ENCODE data around the gene PNPLA4. TPM values are rescaled to one million over a fixed set of nuclear protein-coding genes. Genes with fewer than 3 reads are reported as not detected.

Gene PNPLA4
- total RNA-seq, 1 experiment from 2014 or later = 1.3 TPM

DNA sequence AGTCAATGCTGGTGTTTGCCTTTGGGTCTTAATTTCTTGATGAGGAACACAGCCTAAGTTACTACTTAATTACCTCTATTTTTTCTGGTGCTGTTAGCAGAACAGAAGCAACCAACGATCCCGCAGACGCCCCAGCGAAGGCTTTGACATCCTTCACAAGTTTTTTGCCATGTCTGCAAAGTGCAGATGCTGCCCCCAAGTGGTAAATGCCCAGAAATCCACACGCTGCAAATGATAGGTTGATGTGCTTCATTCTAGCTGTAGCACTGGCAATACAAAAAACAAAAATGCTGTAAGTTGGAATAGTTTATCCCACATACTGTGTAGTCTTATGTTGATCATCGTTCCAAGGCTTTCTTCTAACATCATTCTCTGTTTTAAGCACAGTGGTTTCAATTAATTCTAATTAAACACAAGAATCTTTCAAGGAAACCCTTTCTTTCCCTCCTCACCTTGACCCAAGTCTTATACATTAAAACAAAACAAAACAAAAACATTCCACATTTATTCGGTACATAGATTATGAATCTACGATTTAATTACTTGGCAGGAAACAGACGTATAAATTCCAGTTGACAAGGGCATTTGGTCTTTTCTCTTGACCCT is 1.2 kb downstream of the PNPLA4 start:
- DNase-seq (ENCODE audit: low read depth, low spot score) (no peak), ATAC-seq (no peak)
- in situ Hi-C loops (cut with HindIII; ENCODE audit: low pct_unique_long_range_greater_than_20kb, low sequenced_read_pairs) (no loop called here), intact Hi-C loops (cut with micrococcal nuclease; ENCODE audit: unreplicated experiment) (no loop called here)
- Histone ChIP-seq H3K9me3 (ENCODE audit: control insufficient read depth, insufficient read depth, low read depth, low read length) (no peaks in the 10 kb centered on the region), H3K27ac (ENCODE audit: low read length) (no peak overlapping the region), H3K4me1 (ENCODE audit: control insufficient read depth, insufficient read depth, low read length) (no peaks in the 10 kb centered on the region), H3K27me3 (ENCODE audit: control insufficient read depth, insufficient read depth, low read length) (no peaks in the 10 kb centered on the region), H3K4me3 (ENCODE audit: low read depth in 2 of 2, low read length in 2 of 2) (no peak overlapping the region), H3K36me3 (ENCODE audit: control insufficient read depth, insufficient read depth, low read length) (no peaks in the 10 kb centered on the region)
- ChIA-PET CTCF (no interaction called here), POLR2A (no interaction called here)
- TF ChIP-seq SIN3A (IDR thresholded peaks at IDR 0.05; ENCODE audit: borderline replicate concordance, insufficient read depth, low read depth, low read length) = no peak
- TF ChIP-seq, protein P1, sequence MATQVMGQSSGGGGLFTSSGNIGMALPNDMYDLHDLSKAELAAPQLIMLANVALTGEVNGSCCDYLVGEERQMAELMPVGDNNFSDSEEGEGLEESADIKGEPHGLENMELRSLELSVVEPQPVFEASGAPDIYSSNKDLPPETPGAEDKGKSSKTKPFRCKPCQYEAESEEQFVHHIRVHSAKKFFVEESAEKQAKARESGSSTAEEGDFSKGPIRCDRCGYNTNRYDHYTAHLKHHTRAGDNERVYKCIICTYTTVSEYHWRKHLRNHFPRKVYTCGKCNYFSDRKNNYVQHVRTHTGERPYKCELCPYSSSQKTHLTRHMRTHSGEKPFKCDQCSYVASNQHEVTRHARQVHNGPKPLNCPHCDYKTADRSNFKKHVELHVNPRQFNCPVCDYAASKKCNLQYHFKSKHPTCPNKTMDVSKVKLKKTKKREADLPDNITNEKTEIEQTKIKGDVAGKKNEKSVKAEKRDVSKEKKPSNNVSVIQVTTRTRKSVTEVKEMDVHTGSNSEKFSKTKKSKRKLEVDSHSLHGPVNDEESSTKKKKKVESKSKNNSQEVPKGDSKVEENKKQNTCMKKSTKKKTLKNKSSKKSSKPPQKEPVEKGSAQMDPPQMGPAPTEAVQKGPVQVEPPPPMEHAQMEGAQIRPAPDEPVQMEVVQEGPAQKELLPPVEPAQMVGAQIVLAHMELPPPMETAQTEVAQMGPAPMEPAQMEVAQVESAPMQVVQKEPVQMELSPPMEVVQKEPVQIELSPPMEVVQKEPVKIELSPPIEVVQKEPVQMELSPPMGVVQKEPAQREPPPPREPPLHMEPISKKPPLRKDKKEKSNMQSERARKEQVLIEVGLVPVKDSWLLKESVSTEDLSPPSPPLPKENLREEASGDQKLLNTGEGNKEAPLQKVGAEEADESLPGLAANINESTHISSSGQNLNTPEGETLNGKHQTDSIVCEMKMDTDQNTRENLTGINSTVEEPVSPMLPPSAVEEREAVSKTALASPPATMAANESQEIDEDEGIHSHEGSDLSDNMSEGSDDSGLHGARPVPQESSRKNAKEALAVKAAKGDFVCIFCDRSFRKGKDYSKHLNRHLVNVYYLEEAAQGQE (IDR thresholded peaks at IDR 0.05; ENCODE audit: insufficient read depth in 1 of 2, low read depth in 2 of 2, low read length in 1 of 2) = no peak
- no peak for TF ChIP-seq POLR2AphosphoS5 (IDR thresholded peaks at IDR 0.05; ENCODE audit: low read depth, low read length)
- TF ChIP-seq TCF7L2 (IDR thresholded peaks at IDR 0.05; ENCODE audit: low read depth, low read length) = no peak
- TF ChIP-seq, protein P2, sequence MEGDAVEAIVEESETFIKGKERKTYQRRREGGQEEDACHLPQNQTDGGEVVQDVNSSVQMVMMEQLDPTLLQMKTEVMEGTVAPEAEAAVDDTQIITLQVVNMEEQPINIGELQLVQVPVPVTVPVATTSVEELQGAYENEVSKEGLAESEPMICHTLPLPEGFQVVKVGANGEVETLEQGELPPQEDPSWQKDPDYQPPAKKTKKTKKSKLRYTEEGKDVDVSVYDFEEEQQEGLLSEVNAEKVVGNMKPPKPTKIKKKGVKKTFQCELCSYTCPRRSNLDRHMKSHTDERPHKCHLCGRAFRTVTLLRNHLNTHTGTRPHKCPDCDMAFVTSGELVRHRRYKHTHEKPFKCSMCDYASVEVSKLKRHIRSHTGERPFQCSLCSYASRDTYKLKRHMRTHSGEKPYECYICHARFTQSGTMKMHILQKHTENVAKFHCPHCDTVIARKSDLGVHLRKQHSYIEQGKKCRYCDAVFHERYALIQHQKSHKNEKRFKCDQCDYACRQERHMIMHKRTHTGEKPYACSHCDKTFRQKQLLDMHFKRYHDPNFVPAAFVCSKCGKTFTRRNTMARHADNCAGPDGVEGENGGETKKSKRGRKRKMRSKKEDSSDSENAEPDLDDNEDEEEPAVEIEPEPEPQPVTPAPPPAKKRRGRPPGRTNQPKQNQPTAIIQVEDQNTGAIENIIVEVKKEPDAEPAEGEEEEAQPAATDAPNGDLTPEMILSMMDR (IDR thresholded peaks at IDR 0.05) = peak; percentile 79
- no TSS peak for BruUV-seq (replicated peaks)

DNA sequence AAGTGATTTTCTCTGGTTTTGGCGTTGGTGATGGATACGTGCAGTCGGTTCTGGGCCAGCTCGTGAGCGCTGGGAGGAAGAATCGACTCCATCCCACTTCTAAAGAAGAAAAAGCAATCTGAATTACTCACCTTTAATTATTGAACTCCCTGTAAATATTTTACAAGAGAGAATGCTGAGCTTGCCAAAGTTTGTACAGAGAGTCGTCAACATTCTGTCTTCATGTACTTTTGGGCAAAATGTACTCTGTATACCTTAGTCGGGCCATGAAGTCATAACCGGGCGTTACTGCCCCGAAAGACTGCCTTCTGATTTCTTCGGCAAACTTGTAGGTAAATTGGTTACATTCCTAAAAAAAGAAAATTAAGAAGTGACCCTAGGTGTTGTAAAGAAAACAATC is 5.5 kb downstream of the PNPLA4 start:
- CTCF ChIA-PET = no interaction called here
- intact Hi-C loops (cut with micrococcal nuclease; ENCODE audit: unreplicated experiment) = no loop called here
- Histone ChIP-seq H3K4me3 (ENCODE audit: low read depth in 2 of 2, low read length in 2 of 2) (no peak overlapping the region), H3K27me3 (ENCODE audit: control insufficient read depth, insufficient read depth, low read length) (no peaks in the 10 kb centered on the region), H3K27ac (ENCODE audit: low read length) (no peak overlapping the region), H3K36me3 (ENCODE audit: control insufficient read depth, insufficient read depth, low read length) (no peaks in the 10 kb centered on the region), H3K4me1 (ENCODE audit: control insufficient read depth, insufficient read depth, low read length) (no peaks in the 10 kb centered on the region), H3K9me3 (ENCODE audit: control insufficient read depth, insufficient read depth, low read depth, low read length) (no peaks in the 10 kb centered on the region)
- ATAC-seq (no peak), DNase-seq (ENCODE audit: low read depth, low spot score) (no peak)
- BruUV-seq (replicated peaks) = no TSS peak
- in situ Hi-C loops (cut with HindIII; ENCODE audit: low pct_unique_long_range_greater_than_20kb, low sequenced_read_pairs) = no loop called here
- POLR2A ChIA-PET = no interaction called here
- TF ChIP-seq SIN3A (IDR thresholded peaks at IDR 0.05; ENCODE audit: borderline replicate concordance, insufficient read depth, low read depth, low read length) (no peak), POLR2AphosphoS5 (IDR thresholded peaks at IDR 0.05; ENCODE audit: low read depth, low read length) (no peak), TCF7L2 (IDR thresholded peaks at IDR 0.05; ENCODE audit: low read depth, low read length) (no peak)
- TF ChIP-seq, protein P1 (IDR thresholded peaks at IDR 0.05; ENCODE audit: insufficient read depth in 1 of 2, low read depth in 2 of 2, low read length in 1 of 2) = no peak
- TF ChIP-seq, protein P2 (IDR thresholded peaks at IDR 0.05) = no peak

Measured in Panc1 (cell line).